Activated CD4-positive, alpha-beta T cell treated with anti-CD3 and anti-CD28 coated beads, Interleukin-2, amount 50 U/mL, for 48 hours (primary cell): ENCODE data around the gene PDS5B.

ENCODE experiments used
- DNase-seq, 2 experiments: peaks; one replicate each; pipeline ENCODE4 v3.0.0-alpha.2; 2020

PDS5B gene

DNA sequence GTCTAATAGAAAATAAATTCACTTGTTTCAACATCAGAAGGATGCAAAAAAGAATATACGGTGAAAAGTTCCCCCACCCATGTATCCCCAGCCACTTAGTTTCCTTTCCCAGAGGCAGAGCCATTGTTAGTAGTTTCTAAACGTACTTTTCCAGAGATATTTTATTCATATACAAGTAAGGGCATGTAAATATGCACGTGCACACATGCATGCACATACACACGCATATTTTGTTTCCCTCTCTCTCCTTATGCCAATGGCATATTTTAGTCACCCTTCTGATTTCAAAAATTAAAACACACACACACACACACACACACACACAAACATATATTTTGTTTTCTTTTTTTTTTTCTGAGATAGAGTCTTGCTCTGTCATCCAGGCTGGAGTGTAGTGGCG, 147.4 kb downstream of the PDS5B start:
- DNase-seq, result no peak

DNA sequence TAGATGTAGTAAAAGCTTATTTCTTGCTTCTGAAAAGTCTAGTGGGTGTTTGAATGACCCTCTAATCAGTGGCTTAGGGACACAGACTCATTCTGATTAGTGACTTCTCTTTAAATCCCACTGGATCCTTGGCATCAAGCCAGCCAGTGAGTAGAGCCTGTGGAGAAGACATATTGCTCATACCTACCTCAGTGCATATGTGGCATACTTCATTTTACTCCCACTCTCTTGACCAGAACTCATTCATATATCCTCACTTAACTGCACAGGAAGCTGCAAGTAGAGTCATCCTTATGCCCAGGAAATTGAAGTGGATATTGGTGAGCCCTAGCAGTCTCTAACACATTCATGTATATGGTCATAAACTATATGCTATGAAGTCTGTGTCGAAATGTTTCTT, 148.3 kb downstream of the PDS5B start:
- DNase-seq, result peak; percentile 14 to 25

DNA sequence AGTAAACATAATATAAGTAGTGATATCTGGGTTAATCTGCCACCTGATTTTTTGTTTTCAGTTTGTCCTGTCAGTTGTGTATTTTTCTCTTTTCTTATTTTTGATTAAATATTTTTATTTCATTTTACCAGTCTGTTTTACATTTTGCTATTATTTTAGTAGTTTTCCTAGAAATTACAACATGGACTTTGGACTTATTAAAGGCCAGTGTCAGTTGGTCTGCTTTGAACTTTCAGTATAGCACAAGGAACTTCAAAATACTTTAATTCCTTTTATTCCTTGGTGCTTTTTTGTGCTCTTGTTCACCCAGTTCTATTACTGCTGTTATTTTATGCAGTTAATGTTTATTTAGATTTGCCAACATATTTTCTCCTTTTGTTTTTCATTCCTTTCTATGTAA, 149.6 kb downstream of the PDS5B start:
- DNase-seq, result no peak

DNA sequence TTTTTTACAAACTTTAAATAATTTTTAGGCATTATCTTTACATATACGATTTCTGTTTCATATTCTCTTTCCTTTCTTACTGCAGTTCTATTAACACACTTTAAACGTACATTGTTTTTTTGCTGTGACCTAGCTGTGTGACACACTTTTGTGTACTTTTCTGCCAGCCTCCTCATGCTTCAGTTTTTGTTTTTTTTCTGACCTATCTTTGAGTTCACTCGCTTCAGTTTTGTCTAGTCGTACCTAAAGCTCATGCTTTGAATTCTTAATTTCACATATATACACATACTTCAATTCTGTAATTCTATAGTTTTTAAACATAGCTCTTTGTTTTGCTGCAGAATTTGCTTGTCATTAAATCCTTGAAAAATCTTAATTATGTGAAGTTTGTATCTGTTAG, 150.4 kb downstream of the PDS5B start:
- DNase-seq, result no peak

DNA sequence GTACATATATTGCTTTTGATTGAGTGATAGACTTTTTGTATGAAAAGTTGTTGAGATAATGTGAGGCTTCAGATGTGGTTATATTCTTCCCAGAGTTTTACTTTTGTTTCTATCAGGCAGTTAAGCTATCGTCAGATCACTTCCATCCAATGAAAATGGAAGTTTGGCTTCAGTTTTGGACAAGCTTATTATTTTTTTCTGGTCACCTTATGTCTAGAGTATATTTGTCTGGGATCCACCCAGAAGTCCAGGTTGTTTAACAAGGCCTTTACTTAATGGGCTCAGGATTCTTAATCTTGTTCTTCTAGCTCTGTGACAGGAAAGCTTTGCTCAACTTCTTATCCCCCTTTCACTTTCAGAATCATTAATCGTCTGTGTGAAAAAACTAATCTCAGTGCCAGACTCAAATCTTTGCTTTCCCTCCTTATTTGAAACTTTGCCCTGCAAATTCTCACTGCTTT, 150.9 kb downstream of the PDS5B start:
- no peak for DNase-seq

DNA sequence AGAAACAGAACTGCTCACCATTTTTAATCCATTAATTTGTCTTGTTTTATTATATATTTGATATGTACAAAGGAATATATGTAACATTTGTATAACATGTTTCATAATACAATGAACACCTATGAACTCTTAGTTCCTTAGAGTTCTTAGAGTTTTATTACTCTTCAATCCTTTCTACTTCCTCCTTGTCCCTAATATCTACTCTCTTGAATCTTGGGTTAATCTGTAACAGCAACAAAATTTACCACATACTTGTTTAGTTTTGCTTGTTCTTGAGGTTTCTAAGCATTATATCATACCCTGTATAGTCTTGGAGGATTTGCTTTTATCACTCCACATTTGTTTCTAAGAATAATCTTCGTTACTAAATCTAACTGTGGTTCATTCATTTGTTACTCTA, 151.4 kb downstream of the PDS5B start:
- DNase-seq, result no peak

DNA sequence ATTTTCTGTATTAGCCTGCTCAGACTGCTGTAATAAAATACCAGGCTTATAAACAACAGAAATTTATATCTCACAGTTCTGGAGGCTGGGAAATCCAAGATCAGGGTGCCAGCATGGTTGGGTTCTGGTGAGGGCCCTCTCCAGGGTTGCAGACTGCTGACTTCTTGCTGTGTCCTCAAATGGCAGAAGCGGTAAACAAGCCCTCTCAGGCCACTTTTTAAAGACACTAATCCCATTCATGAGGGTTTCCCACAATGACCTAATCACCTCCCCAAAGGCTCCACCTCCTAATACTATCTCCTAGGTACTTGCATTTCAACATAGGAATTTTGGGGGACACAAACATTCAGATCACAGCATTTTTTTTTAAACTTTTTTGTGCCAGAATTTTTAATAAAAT, 159.3 kb downstream of the PDS5B start:
- DNase-seq, result no peak

DNA sequence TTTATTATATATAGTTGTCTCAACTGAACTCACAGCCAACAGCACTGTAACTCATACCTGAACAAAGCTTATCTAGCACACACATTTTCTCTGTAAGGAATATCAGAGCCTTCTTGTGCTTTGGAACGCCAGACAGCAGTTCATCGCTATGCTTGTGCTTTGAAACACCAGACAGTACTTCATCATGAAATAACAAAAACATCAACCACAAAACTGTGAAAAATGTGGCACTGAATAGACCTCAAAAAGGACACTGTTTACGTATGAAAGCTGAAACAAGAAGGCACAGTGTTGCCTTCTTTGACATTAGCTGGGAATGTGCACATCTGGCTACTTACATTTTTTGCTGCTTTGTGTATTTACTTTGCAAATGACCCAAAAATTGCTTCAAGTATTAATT, 160.2 kb downstream of the PDS5B start:
- DNase-seq, result no peak

DNA sequence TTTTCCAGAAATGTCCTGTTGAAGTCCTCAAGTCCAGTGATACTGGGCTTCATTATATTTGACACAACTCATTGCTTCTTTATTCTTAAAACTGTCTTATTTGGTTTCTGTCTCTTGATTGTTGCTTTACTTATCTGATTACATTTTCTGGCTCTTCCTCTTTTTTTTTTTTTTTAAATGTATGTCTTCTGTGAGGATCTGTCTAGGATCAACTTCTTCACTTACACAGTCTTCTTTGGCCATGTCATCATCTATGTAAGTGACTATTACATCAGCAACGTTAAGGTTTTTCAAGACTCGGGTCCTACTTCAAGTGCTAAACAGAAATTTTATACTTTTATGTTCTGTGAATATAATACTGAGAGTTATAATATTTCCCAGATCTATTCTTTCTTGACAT, 162.1 kb downstream of the PDS5B start:
- DNase-seq, result no peak

DNA sequence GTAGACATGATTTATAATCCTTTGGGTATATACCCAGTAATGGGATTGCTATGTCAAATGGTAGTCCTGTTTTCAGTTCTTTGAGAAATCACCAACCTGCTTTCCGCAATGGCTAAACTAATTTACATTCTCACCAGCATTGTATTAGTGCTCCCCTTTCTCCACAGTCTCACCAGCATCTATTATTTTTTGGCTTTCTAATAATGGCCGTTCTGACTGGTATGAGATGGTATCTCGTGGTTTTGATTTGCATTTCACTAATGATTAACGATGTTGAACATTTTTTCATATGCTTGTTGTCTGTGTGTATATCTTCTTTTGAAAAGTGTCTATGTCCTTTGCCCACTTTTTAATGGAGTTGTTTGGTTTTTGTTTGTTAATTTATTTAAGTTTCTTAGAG, 165.1 kb downstream of the PDS5B start:
- no peak for DNase-seq

DNA sequence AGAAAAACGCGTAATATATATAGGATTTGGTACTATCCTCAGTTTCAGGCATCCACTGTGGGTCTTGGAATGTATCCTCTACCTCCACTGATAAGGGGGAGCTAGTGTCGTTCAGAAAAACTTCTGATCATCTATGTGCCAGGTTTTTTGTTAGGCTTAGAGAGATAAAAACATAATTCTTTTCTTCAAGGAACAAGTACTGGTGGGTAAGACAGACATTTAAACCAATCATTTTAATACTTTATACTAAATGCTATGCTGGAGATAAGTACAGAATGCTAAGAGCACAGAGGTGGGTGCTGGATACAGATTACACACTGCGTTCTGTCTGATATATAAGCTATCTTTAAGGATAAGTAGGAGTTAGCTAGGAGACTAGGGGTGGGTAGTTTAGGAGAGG, 166.1 kb downstream of the PDS5B start:
- DNase-seq, result no peak

DNA sequence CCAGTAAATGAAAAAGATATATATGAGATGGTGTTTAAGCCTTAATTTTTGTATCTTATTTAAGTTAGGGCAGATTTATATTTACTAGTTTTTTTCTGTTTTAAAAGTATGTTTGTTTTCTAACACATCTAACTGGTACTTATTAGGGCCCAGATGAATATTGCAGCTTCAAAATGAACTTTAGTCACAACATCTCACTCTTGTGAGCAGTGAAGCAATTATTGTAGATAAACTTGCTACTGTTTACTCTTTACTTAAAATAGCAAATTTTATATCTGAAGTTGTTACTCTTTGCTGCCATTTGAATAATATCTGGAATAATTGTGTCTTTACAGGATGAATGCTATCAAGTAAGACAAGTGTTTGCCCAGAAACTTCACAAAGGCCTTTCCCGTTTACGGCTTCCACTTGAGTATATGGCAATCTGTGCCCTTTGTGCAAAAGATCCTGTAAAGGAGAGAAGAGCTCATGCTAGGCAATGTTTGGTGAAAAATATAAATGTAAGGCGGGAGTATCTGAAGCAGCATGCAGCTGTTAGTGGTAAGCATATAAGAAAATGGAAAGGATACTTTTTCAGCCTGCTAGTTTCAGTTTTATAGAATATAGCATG, 166.8 kb downstream of the PDS5B start:
- no peak for DNase-seq

DNA sequence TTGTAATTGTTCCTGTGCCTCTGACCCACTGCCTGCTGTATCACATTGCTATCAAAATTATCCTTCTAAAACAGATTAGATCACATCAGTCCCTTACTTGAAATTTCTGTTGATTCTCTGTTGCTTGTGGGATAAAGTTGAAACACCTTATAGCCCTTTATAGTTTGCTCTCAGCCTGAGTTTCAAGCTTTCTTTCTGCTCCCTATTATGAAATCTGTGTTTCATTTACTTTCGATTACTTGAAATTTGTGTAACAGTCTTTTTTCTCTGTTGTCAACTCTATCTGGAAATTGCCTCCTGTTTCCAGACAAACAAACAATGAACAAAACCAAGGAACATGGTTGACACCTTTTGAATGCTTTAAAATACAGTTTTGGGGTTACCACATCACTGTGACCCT, 167.9 kb downstream of the PDS5B start:
- DNase-seq, result no peak

DNA sequence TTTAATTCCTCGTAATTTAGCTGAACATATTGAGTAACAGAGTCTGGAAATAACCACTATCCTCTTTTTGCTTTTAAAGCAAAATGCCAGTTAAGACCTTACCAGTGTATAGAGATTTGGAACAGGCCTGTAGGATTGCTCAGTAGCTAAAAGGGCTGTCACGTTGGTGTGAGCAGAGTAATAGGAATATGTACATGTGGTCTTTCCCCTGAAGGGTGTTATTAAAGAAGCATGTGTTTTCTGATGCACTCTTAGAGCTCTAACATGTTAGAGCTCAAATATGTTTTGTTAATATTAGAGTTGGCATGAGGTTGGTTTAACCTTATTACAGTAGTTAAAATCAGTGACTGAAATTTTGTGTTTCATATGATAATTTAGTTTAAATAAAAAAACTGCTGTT, 172.9 kb downstream of the PDS5B start:
- no peak for DNase-seq

DNA sequence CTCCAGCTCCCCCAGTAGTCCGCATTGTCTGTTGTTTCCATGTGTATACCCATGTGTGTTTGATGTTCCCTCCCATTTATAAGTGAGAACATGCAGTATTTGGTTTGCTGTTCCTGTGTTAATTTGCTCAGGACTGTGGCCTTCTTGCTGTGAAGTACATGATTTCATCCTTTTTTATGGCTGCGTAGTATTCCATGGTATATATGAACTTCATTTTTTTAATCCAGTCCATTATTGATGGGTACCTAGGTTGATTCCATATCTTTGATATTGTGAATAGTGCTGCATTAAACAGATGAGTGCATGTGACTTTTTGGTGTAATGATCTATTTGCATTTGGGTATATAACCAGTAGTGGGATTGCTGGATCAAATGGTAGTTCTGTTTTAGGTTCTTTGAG, 175.2 kb downstream of the PDS5B start:
- DNase-seq, result no peak

DNA sequence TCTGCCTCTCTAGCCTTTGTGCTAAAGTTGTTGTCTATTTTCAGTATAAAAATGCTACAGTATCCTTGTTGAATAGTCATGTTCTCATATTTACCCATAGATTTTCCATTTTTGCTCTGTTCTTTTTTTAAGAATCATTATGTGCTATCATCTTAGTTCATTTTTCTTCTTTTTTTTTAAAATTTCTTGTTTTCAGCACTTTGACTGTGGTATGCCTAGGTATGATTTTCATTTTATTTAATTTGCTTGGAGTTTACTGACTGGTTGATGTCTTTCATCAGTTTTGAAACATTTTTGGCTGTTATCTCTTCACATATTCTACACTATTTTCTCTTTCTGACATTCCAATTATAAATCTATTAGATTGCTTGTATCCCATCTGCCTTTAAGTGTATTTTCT, 192.9 kb downstream of the PDS5B start:
- DNase-seq, result no peak

DNA sequence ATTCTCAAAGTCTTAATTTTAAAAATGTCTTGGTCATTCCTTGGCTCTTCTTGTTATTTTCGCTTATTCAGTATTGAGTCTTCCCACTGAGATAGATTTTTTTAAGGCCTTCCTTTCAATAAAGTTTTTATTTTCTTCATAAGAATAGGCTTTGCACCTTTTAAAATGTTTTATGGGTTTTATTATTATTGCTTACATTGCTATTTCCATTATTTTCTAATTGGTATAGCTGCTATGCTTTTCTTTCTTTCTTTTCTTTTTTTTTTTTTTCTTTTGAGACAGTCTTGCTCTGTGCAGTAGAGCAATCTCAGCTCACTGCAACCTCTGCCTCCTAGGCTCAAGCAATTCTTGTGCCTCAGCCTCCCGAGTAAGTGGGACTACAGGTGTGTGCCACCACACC, 195.7 kb downstream of the PDS5B start:
- DNase-seq, result no peak

DNA sequence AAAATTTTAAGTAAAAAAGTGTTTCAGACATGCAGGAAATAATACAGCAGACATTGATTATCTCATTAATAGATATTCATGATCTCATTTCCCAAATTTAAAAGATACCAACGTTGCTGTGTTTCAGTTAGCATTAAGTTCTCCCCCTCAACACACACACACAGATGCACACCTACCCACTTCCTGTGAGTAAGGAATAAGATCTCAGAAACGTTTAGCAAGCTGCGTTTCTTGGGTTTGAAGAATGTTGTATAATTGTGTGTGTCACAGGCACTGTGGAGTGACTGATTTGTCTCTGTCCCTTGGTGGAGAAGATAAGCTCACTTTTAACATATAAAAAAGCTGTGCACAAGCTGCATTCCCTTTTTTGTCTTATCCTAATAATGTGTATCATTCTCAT, 196.8 kb downstream of the PDS5B start:
- DNase-seq, result no peak

DNA sequence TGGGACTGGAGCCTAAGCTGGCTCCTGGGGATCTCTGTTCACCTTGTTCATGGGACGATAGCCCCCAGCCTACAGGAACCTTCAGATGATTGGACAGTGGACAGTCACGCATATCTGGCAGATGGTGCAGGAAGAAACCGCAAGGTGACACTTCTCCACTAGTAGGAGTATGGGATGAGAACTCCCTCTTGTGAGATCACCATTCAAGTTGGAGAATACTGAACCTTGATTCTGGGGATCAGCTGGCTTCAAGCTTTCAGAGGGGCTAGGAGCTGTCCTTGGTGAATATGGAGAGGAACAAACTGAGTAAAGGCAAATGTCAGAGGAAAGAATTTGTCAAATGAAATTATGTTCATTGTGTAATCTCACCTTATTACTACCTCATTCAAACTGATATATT, 204.5 kb downstream of the PDS5B start:
- no peak for DNase-seq

DNA sequence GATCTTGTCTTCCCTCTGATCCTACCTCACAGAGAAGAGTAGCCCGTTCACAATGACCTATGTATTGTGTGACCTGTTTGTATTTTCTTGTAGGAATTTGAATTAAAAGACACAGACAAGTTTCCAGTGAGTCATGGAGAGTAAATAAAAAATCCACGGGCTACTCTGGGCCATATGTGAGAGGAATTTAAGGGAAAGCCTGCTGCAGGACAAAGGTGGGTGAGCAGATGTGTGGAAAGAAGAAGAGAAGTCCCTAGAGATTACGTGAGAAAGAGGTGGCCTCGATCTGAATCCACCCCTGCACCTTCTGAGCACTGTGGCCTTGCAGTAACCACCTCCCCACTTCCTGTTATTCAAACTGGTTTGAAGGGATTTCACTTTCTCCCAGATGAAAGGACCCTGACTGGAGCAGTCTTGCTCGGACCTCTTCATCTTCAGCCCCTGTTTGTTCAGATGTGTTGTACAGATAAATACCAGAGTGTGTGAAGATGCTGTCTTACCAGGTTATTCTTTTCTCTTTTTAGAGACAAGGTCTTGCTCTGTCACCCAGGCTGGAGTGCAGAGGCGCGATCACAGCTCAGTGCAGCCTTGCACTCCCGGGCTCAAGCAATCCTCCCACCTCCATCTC, 205.4 kb downstream of the PDS5B start:
- peak; percentile 27 to 35 for DNase-seq

DNA sequence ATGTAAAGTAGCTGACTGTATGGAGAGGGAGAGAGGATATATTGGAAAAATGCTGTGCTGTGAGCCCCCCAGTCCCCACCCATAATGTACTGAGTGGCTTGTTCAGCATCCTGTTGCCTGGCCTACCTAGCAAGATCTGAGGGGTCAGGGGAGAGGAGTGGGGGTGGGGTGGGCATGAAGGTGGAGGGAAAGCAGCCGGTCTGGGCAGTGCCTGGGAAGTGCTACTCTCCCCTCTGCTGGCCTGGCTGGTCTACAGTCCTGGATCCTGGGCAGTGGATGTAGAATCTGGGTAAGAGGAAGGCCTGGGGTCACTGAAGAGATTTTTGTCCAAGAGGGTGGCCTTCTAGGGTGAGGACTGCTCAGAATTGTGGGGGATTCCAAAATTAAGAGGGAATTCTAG, 210.5 kb downstream of the PDS5B start:
- no peak for DNase-seq

DNA sequence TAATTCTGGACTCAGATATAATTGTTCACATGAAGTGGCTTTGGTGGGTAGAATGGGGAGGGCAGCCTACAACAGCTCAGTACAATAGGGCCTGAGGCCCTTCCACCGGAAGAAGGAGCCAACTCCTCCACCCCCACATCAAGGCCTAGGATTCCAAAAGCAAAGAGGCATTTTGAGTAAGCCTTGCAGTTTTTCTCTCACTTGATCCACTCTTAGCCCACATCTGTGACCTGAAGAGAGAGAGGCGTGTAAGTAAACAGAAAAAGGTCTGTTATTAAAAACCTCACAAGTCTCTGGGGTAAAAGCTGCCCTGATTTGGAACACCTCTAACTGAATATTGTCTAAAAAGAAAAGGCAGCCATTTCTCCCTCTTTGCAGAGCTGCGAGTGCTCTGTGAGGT, 215.9 kb downstream of the PDS5B start:
- DNase-seq, result no peak

DNA sequence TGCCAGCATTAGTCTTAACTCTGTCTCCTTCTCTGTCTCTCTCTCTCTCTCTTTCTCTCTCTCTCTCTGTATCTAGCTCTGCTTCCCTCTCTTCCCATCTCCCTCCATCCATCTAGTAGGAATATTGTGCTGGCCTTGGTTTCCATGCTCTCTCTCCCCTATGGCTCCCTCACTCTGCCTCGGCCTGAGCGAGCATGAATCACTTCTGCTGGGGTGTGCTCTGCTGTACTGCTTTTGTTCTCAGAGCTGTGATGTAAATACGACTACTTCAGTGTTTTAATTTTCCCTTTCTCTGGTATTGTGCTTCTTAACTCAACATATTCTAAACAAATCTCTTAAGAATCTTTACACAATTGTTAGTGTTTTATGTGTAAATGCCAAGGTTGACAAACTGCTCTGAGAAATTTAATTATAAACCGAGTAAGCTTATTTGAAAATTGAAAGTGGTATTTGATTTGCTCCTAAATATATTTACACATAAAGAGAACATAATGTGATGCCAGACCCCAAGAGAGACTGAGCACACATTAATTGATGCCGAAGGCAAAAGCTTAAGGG, 218.5 kb downstream of the PDS5B start:
- no peak for DNase-seq

DNA sequence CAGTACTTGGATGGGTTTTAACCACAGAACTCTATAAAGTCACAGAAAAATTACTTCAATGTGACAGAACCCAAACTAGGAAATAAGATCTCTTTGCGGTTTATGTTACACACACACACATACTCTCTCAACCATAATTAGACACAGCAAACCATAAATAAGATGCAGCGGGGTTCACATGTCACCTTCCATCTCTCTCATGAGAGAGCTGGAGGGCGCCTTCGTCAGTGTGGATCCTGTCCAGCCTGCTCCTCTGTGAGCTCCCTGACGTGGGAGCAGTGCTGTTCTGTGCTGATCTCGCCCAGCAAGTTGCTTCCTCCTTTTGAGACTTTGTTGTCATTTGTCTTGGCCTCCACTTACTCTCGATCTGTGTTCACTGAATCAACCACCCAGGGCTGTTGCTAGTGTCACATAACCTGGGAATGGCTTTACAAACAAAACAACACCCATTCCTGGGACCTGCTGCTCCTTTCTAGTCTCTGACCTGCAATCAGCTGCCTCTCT, 225.1 kb downstream of the PDS5B start:
- no peak for DNase-seq
